LNCaP clone FGC (cell line): ENCODE data around the gene HTRA3.

ENCODE experiments used
- DNase-seq: peaks from one replicate; pipeline ENCODE4 v3.0.0-alpha.2; 2011; ENCODE audit warnings: low read depth
- H3K4me3 ChIP-seq: 2 replicates; pipeline ENCODE4 v1.5.1; 2011; ENCODE audit warnings: mild to moderate bottlenecking, low read depth, low read length, control low read depth
- CTCF ChIP-seq: IDR thresholded peaks from 2 replicates; pipeline ENCODE4 v1.5.1; 2012; ENCODE audit warnings: mild to moderate bottlenecking; ENCODE audit not compliant: control insufficient read depth, insufficient read depth; ENCODE audit errors: extremely low read depth

The HTRA3 gene

GRCh38 chr4:8307121-8307520 is 37.6 kb downstream of the HTRA3 start:
- DNase-seq, result no peak
- TF ChIP-seq CTCF, result no peak
- H3K4me3 ChIP-seq, result no peak overlapping the region

- TF ChIP-seq CTCF, result no peak
- DNase-seq, result no peak
These were observed 38.2 kb downstream of the HTRA3 start for GRCh38 chr4:8307714-8308113.

GRCh38 chr4:8308144-8308543 is 38.6 kb downstream of the HTRA3 start:
- no peak for DNase-seq
- no peak overlapping the region for H3K4me3 ChIP-seq
- TF ChIP-seq CTCF, result no peak

More at GRCh38 chr4:8307714-8308113, 38.2 kb downstream of the HTRA3 start:
- H3K4me3 ChIP-seq, result no peak overlapping the region

DNA sequence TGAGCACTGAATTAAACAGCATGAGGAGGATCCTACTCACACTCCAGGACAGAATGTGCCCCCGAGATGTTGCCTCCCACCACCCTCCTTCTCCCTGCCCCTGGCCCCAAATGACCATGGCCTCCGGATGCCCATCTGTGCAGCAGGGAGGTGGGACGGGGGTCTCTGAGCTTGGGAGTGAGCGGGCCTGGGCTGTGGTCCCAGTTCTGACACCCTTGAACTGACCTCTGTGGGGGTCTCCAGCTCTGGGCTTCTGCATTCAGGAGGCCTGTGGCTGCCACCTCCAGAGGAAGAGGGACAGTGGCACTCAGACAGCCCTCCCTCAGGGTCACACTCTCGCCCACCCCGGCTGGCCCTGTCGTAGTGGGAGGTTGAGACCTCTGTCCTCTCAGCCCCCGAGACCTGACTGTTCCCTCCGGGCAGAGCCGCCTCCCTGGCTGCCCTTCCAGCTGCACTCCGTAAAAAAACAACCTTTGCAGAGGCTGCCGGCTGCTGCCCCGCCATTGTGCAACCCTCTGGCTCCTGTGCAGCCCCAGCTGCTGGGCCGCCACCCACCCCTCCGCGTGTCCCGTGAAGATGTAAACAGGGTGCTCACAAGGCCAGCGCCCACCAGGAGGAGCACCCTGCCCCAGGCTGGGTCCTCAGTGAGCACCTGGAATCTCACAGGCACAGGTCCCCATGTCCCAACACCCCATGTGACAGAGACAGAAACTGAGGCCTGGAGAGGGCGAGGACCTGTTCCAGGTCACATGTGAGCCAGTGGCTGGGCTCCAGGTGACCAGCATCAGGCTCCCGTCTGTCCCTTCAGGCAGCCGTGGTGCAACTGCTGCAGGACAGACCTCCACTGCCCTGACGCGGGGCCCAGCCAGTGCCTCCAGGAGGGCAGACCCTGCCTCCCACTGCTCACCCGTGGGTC is 39.6 kb downstream of the HTRA3 start:
- no peak for TF ChIP-seq CTCF
- DNase-seq, result no peak
- no peak overlapping the region for H3K4me3 ChIP-seq

- DNase-seq, result no peak
- H3K4me3 ChIP-seq, result no peak overlapping the region
- no peak for TF ChIP-seq CTCF
These were observed 40.8 kb downstream of the HTRA3 start for GRCh38 chr4:8310306-8310705.

- no peak for DNase-seq
- no peak for TF ChIP-seq CTCF
- H3K4me3 ChIP-seq, result no peak overlapping the region
These were observed 41.8 kb downstream of the HTRA3 start for GRCh38 chr4:8311101-8312068.
